Heart left ventricle (tissue), 16 donors: Measurements from ENCODE around the gene FAM234A. TPM values are rescaled to one million over a fixed set of nuclear protein-coding genes. Genes with fewer than 3 reads are reported as not detected.

Source experiments
- ATAC-seq, 4 donors: fragments of 200-7000 bp; cut with Tn5 transposase; one replicate each; pipeline ENCODE4 v1.9.1; 2020 to 2022; ENCODE audit warnings: moderate library complexity in 4 of 4, mild to moderate bottlenecking in 3 of 4, moderate number of reproducible peaks in 1 of 4
- DNase-seq, 5 donors: peaks; one replicate each; pipeline ENCODE4 v3.0.0-alpha.2; 2020
- H3K27ac ChIP-seq, 12 donors: fragments of 200-600 bp; sonication (generic) in 4 of 12; one replicate each; pipeline versions ENCODE4 v1.5.0 to v1.8.0; 2016 to 2022; ENCODE audit warnings: mild to moderate bottlenecking in 2 of 12
- H3K27me3 ChIP-seq, 9 donors: fragments of 200-600 bp; sonication (generic) in 2 of 9; one replicate each; pipeline versions ENCODE4 v1.5.1 to v1.8.0; 2016 to 2022; ENCODE audit warnings: mild to moderate bottlenecking in 3 of 9
- H3K36me3 ChIP-seq, 9 donors: fragments of 200-600 bp; sonication (generic) in 2 of 9; one replicate each; pipeline versions ENCODE4 v1.5.0 to v1.8.0; 2018 to 2022; ENCODE audit warnings: mild to moderate bottlenecking in 2 of 9
- H3K4me1 ChIP-seq, 12 donors: fragments of 200-600 bp; sonication (generic) in 4 of 12; one replicate each; pipeline versions ENCODE4 v1.5.0 to v1.8.0; 2016 to 2022; ENCODE audit warnings: mild to moderate bottlenecking in 3 of 12
- H3K4me3 ChIP-seq, 12 donors: fragments of 200-600 bp; sonication (generic) in 4 of 12; one replicate each; pipeline versions ENCODE4 v1.5.0 to v1.8.0; 2017 to 2022; ENCODE audit warnings: mild to moderate bottlenecking in 9 of 12, moderate library complexity in 4 of 12
- H3K9me3 ChIP-seq, 12 donors: fragments of 200-600 bp; sonication (generic) in 4 of 12; one replicate each; pipeline versions ENCODE4 v1.5.0 to v1.8.0; 2016 to 2022; ENCODE audit warnings: mild to moderate bottlenecking in 1 of 12
- CTCF ChIP-seq, 12 donors: fragments of 200-600 bp; sonication (generic) in 4 of 12; IDR thresholded peaks; one replicate each; pipeline versions ENCODE4 v1.5.0 to v1.8.0; 2018 to 2022; ENCODE audit warnings: antibody characterized with exemption in 12 of 12, mild to moderate bottlenecking in 5 of 12
- POLR2A ChIP-seq, 2 donors: fragments of 450-650 bp; IDR thresholded peaks; one replicate each; pipeline ENCODE4 v1.6.1; 2017; ENCODE audit warnings: antibody characterized with exemption in 2 of 2, mild to moderate bottlenecking in 2 of 2, moderate library complexity in 2 of 2
- WGBS, 4 donors: extraction: QIAGEN DNeasy Blood & Tissue Kit in 2 of 4; methylation state at CpG; one replicate each; pipeline versions ENCODE4 v1.1.5 to v1.1.7; 2013 to 2018; 5-methylcytosine and 5-hydroxymethylcytosine counted together
- intact Hi-C, 10 donors: fragments of 100-400 bp; cut with DNase I; formaldehyde crosslinking; loops; one replicate each; pipeline versions ENCODE4 v1.11.1 to v1.14.2; 2022
- polyA plus RNA-seq, 2 donors: library from polyadenylated mRNA; stranded (reverse); fragments of 200-250 nt; gene quantifications; one replicate each; pipeline ENCODE4 v1.2.3, GENCODE V29; 2013
- total RNA-seq, 9 donors: library from RNA; depleted of rRNA in 2 of 9; stranded (reverse); fragments of >200 nt in 2 of 9; fragmentation: NEBNext Ultra II Directional in 3 of 9; extraction: Animal tissue kit (Norgen Biotek cat#: 25700) in 3 of 9; gene quantifications; one replicate each; pipeline versions ENCODE4 v1.1.0 to v1.2.4, GENCODE V29; 2016 to 2023
- donor health status: ischemic (EF 13 %, LVEDD 7.1; RV severe dilation, severe dysfunction).
- donor health status: healthy with polysubstance abuse.
- donor health status: DM: no; HTN: yes; CAD: no.
- donor health status: DM: no; HTN: no; CAD: no.
- donor health status: ischemic (EF 25% LVEDD 6.9; RV normal size, moderate dysfunction).
- donor health status: ischemic (EF 25% LVEDD 5.7; RV mildly dilated, moderate dysfunction).
- donor health status: healthy.
- donor health status: DM: yes; HTN: yes; CAD: no.
- donor health status: ischemic (EF 35%, LVEDD 5.7; RV mildly dilated, moderate dysfunction).
- donor health status: nonischemic (EF 11% LVEDD 7.7; RV severe dilation, severe dysfunction).
- donor health status: DM: yes; HTN: yes; CAD: no.
- donor health status: PGD.
- donor health status: ischemic (EF 29% LVEDD 5.4; RV normal size, mild dysfunction).
- donor health status: nonischemic (EF 23%, LVEDD 6.1; RV moderate dilation, normal function).

Gene FAM234A
- total and polyA plus RNA-seq, 11 donors, result 110 to 201 (median 146) TPM

- H3K4me3 ChIP-seq, result no peak overlapping the region
- no peaks in the 10 kb centered on the region for H3K9me3 ChIP-seq
- TF ChIP-seq POLR2A (IDR thresholded peaks at IDR 0.05), result no peak
- no peak for TF ChIP-seq CTCF (IDR thresholded peaks at IDR 0.05)
- DNase-seq (no peak), ATAC-seq (no peak)
- H3K27me3 ChIP-seq, result no peaks in the 10 kb centered on the region
- peaks cover 0 to 64% (median 43%) of the 10 kb centered on the region in 9 donors for H3K36me3 ChIP-seq
- 93 to 94% (median 94%) methylated on average over 24 to 33 of the region's 33 CpGs for WGBS, 4 donors
- no peaks in the 10 kb centered on the region for H3K4me1 ChIP-seq
- no peak overlapping the region for H3K27ac ChIP-seq
- intact Hi-C loops, result loop anchor here in 1 of 10 donors (5.0 kb wide), 1 partner anchor 59 kb away; no protein-coding TSS in a partner anchor
Measured at GRCh38 chr16:287981-288920, 53.6 kb downstream of the FAM234A start.

GRCh38 chr16:289395-289997 lies 54.9 kb downstream of the FAM234A start:
- H3K4me3 ChIP-seq, result no peak overlapping the region
- no peak for DNase-seq
- WGBS, 4 donors, result 92 to 98% (median 95%) methylated on average over 17 to 22 of the region's 22 CpGs
- TF ChIP-seq CTCF (IDR thresholded peaks at IDR 0.05), result no peak
- H3K27me3 ChIP-seq, result no peaks in the 10 kb centered on the region
- intact Hi-C loops, result loop anchor here in 1 of 10 donors (5.0 kb wide), 1 partner anchor 58 kb away; no protein-coding TSS in a partner anchor
- no peak overlapping the region for H3K27ac ChIP-seq
- H3K36me3 ChIP-seq, result peaks cover 0 to 69% (median 44%) of the 10 kb centered on the region in 9 donors
- H3K9me3 ChIP-seq, result no peaks in the 10 kb centered on the region
- ATAC-seq, result no peak
- H3K4me1 ChIP-seq, result no peaks in the 10 kb centered on the region

GRCh38 chr16:290015-290680 lies 55.5 kb downstream of the FAM234A start:
- WGBS, 4 donors, result 91 to 95% (median 94%) methylated on average over 15 to 25 of the region's 25 CpGs
- ATAC-seq (no peak), DNase-seq (no peak)
- no peak for TF ChIP-seq CTCF (IDR thresholded peaks at IDR 0.05)
- no peak for TF ChIP-seq POLR2A (IDR thresholded peaks at IDR 0.05)
- H3K27ac ChIP-seq, result no peak overlapping the region
- H3K27me3 ChIP-seq, result no peaks in the 10 kb centered on the region
- H3K4me1 ChIP-seq, result no peaks in the 10 kb centered on the region
- intact Hi-C loops, result no loop called here
- H3K36me3 ChIP-seq, result peaks cover 0 to 69% (median 44%) of the 10 kb centered on the region in 9 donors
- no peaks in the 10 kb centered on the region for H3K9me3 ChIP-seq
- H3K4me3 ChIP-seq, result no peak overlapping the region
